Activated CD4-positive, alpha-beta T cell treated with anti-CD3 and anti-CD28 coated beads for 24 hours (primary cell): ENCODE measurements around the gene CCN5.
"Not testable (repeated sequence)": the region's sequence is repeated elsewhere in the genome, so short reads cannot be mapped to it uniquely, and the experiment has no call there.

Source experiments
- DNase-seq, 2 donors: peaks; one replicate each; pipeline ENCODE4 v3.0.0-alpha.2; 2020; ENCODE audit warnings: low read depth in 2 of 2

The CCN5 gene

GRCh38 chr20:44695295-44695673, 19.9 kb upstream of the CCN5 start:
- DNase-seq = no peak

GRCh38 chr20:44695674-44696300, 19.4 kb upstream of the CCN5 start:
- DNase-seq = no peak

- no peak for DNase-seq
These were observed 18.9 kb upstream of the CCN5 start for GRCh38 chr20:44696315-44696714.

- not testable (repeated sequence) for DNase-seq
These were observed 18.1 kb upstream of the CCN5 start for GRCh38 chr20:44697041-44697440.

GRCh38 chr20:44698351-44698750, 16.8 kb upstream of the CCN5 start:
- no peak for DNase-seq

GRCh38 chr20:44700306-44700705, 14.9 kb upstream of the CCN5 start:
- no peak for DNase-seq

GRCh38 chr20:44701118-44701857, 13.9 kb upstream of the CCN5 start:
- DNase-seq = no peak

GRCh38 chr20:44701858-44702256, 13.3 kb upstream of the CCN5 start:
- no peak for DNase-seq

GRCh38 chr20:44702776-44703175, 12.4 kb upstream of the CCN5 start:
- no peak for DNase-seq

- no peak for DNase-seq
These were observed 11.8 kb upstream of the CCN5 start for GRCh38 chr20:44703183-44703925.

GRCh38 chr20:44703956-44704488, 11.1 kb upstream of the CCN5 start:
- DNase-seq = no peak

- DNase-seq = no peak
These were observed 10.6 kb upstream of the CCN5 start for GRCh38 chr20:44704551-44704971.

GRCh38 chr20:44705364-44706094, 9.6 kb upstream of the CCN5 start:
- no peak for DNase-seq

- no peak for DNase-seq
These were observed 8.7 kb upstream of the CCN5 start for GRCh38 chr20:44706301-44707017.

GRCh38 chr20:44707018-44707579, 8.1 kb upstream of the CCN5 start:
- DNase-seq = no peak

- no peak for DNase-seq
These were observed 5.8 kb upstream of the CCN5 start for GRCh38 chr20:44709380-44709779.

GRCh38 chr20:44709797-44710196, 5.4 kb upstream of the CCN5 start:
- no peak for DNase-seq

GRCh38 chr20:44711237-44711636, 3.9 kb upstream of the CCN5 start:
- DNase-seq = no peak

GRCh38 chr20:44714102-44714700, 968 bp upstream of the CCN5 start:
- DNase-seq = no peak

GRCh38 chr20:44715499-44716308, 535 bp downstream of the CCN5 start:
- no peak for DNase-seq
